Neural cell (in vitro differentiated cells): ENCODE results near the gene DAW1.

ENCODE experiments used
- CTCF ChIP-seq: fragments of 450-650 bp; IDR thresholded peaks from 2 replicates; pipeline ENCODE4 v1.5.1; 2014; ENCODE audit warnings: antibody characterized with exemption, mild to moderate bottlenecking, moderate library complexity; ENCODE audit not compliant: poor library complexity, severe bottlenecking
- POLR2AphosphoS5 ChIP-seq: IDR thresholded peaks from 2 replicates; pipeline ENCODE4 v1.6.1; 2012
- RAD21 ChIP-seq: fragments of 450-650 bp; conservative IDR thresholded peaks from 2 replicates; pipeline ENCODE4 v1.6.1; 2014; ENCODE audit warnings: antibody characterized with exemption, mild to moderate bottlenecking, moderate library complexity

DNA sequence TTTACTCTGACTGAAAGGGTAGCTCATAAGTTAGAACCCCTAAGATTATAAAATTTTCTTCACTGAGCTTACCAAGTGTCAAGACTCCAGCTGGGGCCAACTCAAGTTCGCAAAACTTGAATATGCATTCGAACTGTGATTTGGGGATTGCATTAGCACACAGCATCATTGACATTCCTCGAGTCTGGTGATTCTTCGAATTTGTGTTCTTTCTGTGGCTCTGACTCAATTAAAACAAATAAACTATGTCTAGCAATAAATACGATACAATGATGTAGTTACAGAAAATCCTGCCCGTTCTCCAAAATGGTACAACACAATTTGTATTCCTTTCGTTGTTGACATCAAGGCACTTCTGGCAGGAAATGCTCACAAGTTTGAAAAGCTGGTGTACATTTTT lies 46.7 kb upstream of the DAW1 start:
- TF ChIP-seq CTCF (no peak), POLR2AphosphoS5 (no peak), RAD21 (no peak)
